IMR-90 (cell line): Measurements from ENCODE around the gene CELSR1. TPM values are rescaled to one million over a fixed set of nuclear protein-coding genes. Genes with fewer than 3 reads are reported as not detected.
A peak's percentile ranks its signal among the peaks of the same experiment; 100 is the strongest.

Experiments
- ATAC-seq: fragments of 200-7000 bp; cut with Tn5 transposase; 2 replicates; pipeline ENCODE4 v1.9.1; 2020; ENCODE audit warnings: low read depth, mild to moderate bottlenecking, moderate library complexity
- BruUV-seq: library from RNA; stranded (reverse); fragments of 400-500 nt; replicated peaks from 2 replicates; lab custom pipeline; 2021; lab: Mats Ljungman, UMichigan
- CTCF ChIA-PET: fragments of 300-600 bp; formaldehyde crosslinking; extraction: SDS; loops from one replicate; lab custom pipeline; 2021; ENCODE audit warnings: antibody characterized with exemption; lab: Yijun Ruan, JAX
- POLR2A ChIA-PET: fragments of 300-600 bp; sonication (Branson Sonifier 250); formaldehyde crosslinking; loops from one replicate; lab custom pipeline; 2022; ENCODE audit warnings: antibody characterized with exemption; ENCODE audit not compliant: unreplicated experiment; lab: Charles Lee
- DNase-seq: peaks from one replicate; pipeline ENCODE4 v3.0.0; 2013
- H2AFZ ChIP-seq: replicated peaks from 2 replicates; pipeline ENCODE3; 2013; ENCODE audit warnings: low read length, mild to moderate bottlenecking; ENCODE audit not compliant: poor library complexity
- H2AK5ac ChIP-seq: 2 replicates; pipeline ENCODE4 v1.6.1; 2013; ENCODE audit warnings: low read depth, low read length, inconsistent platforms
- H2AK9ac ChIP-seq: replicated peaks from 2 replicates; pipeline ENCODE3; 2013; ENCODE audit warnings: mild to moderate bottlenecking, low read depth, low read length, moderate library complexity; ENCODE audit not compliant: poor library complexity
- H2BK120ac ChIP-seq: 2 replicates; pipeline ENCODE4 v1.6.1; 2013; ENCODE audit warnings: low read depth, low read length, inconsistent platforms
- H2BK15ac ChIP-seq: 3 replicates; pipeline ENCODE4 v1.6.1; 2013; ENCODE audit warnings: low read depth, low read length, inconsistent platforms
- H2BK20ac ChIP-seq: 2 replicates; pipeline ENCODE4 v1.6.1; 2013; ENCODE audit warnings: low read depth, mild to moderate bottlenecking, inconsistent platforms, low read length, moderate library complexity
- H2BK5ac ChIP-seq: 2 replicates; pipeline ENCODE4 v1.6.1; 2013; ENCODE audit warnings: mild to moderate bottlenecking, low read depth, low read length, inconsistent platforms; ENCODE audit not compliant: poor library complexity, severe bottlenecking
- H3K14ac ChIP-seq: replicated peaks from 2 replicates; pipeline ENCODE4 v1.6.1; 2013; ENCODE audit warnings: low read depth, low read length, inconsistent platforms
- H3K18ac ChIP-seq: 2 replicates; pipeline ENCODE4 v1.6.1; 2013; ENCODE audit warnings: low read depth, low read length, control low read depth
- H3K23ac ChIP-seq: 2 replicates; pipeline ENCODE4 v1.6.1; 2013; ENCODE audit warnings: low read depth, low read length, inconsistent platforms
- H3K27ac ChIP-seq: 2 replicates; pipeline ENCODE4 v1.5.1; 2013; ENCODE audit warnings: mild to moderate bottlenecking, control low read depth, low read length; ENCODE audit not compliant: insufficient read depth
- H3K27me3 ChIP-seq: 2 replicates; pipeline ENCODE4 v1.6.1; 2013; ENCODE audit warnings: low read length; ENCODE audit not compliant: control insufficient read depth, insufficient read depth
- H3K36me3 ChIP-seq: 2 replicates; pipeline ENCODE4 v1.6.1; 2013; ENCODE audit warnings: low read length, mixed read lengths; ENCODE audit not compliant: control insufficient read depth, insufficient read depth
- H3K4ac ChIP-seq: 2 replicates; pipeline ENCODE4 v1.6.1; 2013; ENCODE audit warnings: low read depth, low read length, inconsistent platforms
- H3K4me1 ChIP-seq: 2 replicates; pipeline ENCODE4 v1.6.1; 2013; ENCODE audit warnings: low read length, mixed read lengths; ENCODE audit not compliant: control insufficient read depth, insufficient read depth
- H3K4me2 ChIP-seq: 2 replicates; pipeline ENCODE4 v1.6.1; 2013; ENCODE audit warnings: low read depth, mild to moderate bottlenecking, control low read depth, low read length, moderate library complexity
- H3K4me3 ChIP-seq: 2 replicates; pipeline ENCODE4 v1.5.1; 2013; ENCODE audit warnings: low read depth, mild to moderate bottlenecking, control low read depth, low read length, moderate library complexity; ENCODE audit not compliant: insufficient read depth
- H3K56ac ChIP-seq: 2 replicates; pipeline ENCODE4 v1.6.1; 2013; ENCODE audit warnings: low read length, inconsistent platforms; ENCODE audit not compliant: insufficient read depth; ENCODE audit errors: extremely low read depth
- H3K79me1 ChIP-seq, 2 experiments: 2 replicates each; pipeline ENCODE4 v1.6.1; 2013; ENCODE audit warnings: low read length in 2 of 2, inconsistent platforms in 1 of 2, low read depth in 1 of 2
- H3K9ac ChIP-seq: 2 replicates; pipeline ENCODE4 v1.6.1; 2013; ENCODE audit warnings: low read depth, low read length, control low read depth
- H3K9me1 ChIP-seq: 2 replicates; pipeline ENCODE4 v1.6.1; 2013; ENCODE audit warnings: low read length, inconsistent platforms; ENCODE audit not compliant: insufficient read depth
- H3K9me3 ChIP-seq: 2 replicates; pipeline ENCODE4 v1.6.1; 2013; ENCODE audit warnings: low read length; ENCODE audit not compliant: control insufficient read depth, insufficient read depth
- H4K20me1 ChIP-seq: 2 replicates; pipeline ENCODE4 v1.6.1; 2013; ENCODE audit warnings: low read length, inconsistent platforms; ENCODE audit not compliant: insufficient read depth
- H4K5ac ChIP-seq: 2 replicates; pipeline ENCODE4 v1.6.1; 2013; ENCODE audit warnings: mild to moderate bottlenecking, low read depth, low read length, control low read depth
- H4K8ac ChIP-seq, 2 experiments: 2 replicates each; pipeline ENCODE4 v1.6.1; 2013; ENCODE audit warnings: low read depth in 2 of 2, low read length in 2 of 2, control low read depth in 1 of 2, inconsistent platforms in 1 of 2
- H4K91ac ChIP-seq: 2 replicates; pipeline ENCODE4 v1.6.1; 2013; ENCODE audit warnings: low read depth, low read length, inconsistent platforms; ENCODE audit not compliant: insufficient read depth
- CEBPB ChIP-seq: IDR thresholded peaks from 2 replicates; pipeline ENCODE4 v1.6.1; 2012; ENCODE audit warnings: low read depth, low read length, improper control_type of control experiment
- CHD1 ChIP-seq: IDR thresholded peaks from 2 replicates; pipeline ENCODE4 v1.6.1; 2012; ENCODE audit warnings: low read depth, low read length, improper control_type of control experiment
- ELK1 ChIP-seq: fragments of 150-350 bp; IDR thresholded peaks from 2 replicates; pipeline ENCODE4 v1.6.1; 2016; ENCODE audit warnings: low read depth, mild to moderate bottlenecking, low read length, moderate library complexity, borderline replicate concordance
- FOS ChIP-seq: fragments of 150-350 bp; IDR thresholded peaks from 2 replicates; pipeline ENCODE4 v1.6.1; 2016; ENCODE audit warnings: low read depth, low read length
- MAFK ChIP-seq: IDR thresholded peaks from 2 replicates; pipeline ENCODE4 v1.6.1; 2012; ENCODE audit warnings: low read depth, low read length, improper control_type of control experiment
- MAZ ChIP-seq: IDR thresholded peaks from 2 replicates; pipeline ENCODE4 v1.6.1; 2012; ENCODE audit warnings: low read depth, mild to moderate bottlenecking, low read length, improper control_type of control experiment, moderate library complexity, borderline replicate concordance
- MXI1 ChIP-seq: IDR thresholded peaks from 2 replicates; pipeline ENCODE4 v1.6.1; 2012; ENCODE audit warnings: low read depth, mild to moderate bottlenecking, low read length, moderate library complexity, borderline replicate concordance
- NFE2L2 ChIP-seq: fragments of 150-350 bp; IDR thresholded peaks from 2 replicates; pipeline ENCODE4 v1.6.1; 2016; ENCODE audit warnings: low read depth, mild to moderate bottlenecking, low read length
- RAD21 ChIP-seq: IDR thresholded peaks from 2 replicates; pipeline ENCODE4 v1.6.1; 2012; ENCODE audit warnings: low read length, improper control_type of control experiment
- RCOR1 ChIP-seq: IDR thresholded peaks from 2 replicates; pipeline ENCODE4 v1.6.1; 2012; ENCODE audit warnings: mild to moderate bottlenecking, low read length, improper control_type of control experiment; ENCODE audit not compliant: insufficient replicate concordance
- RFX5 ChIP-seq: IDR thresholded peaks from 2 replicates; pipeline ENCODE4 v1.8.0; 2012; ENCODE audit warnings: low read depth, mild to moderate bottlenecking, low read length, moderate library complexity
- SMC3 ChIP-seq: fragments of 150-350 bp; IDR thresholded peaks from 2 replicates; pipeline ENCODE4 v1.6.1; 2016; ENCODE audit warnings: low read depth, mild to moderate bottlenecking, antibody characterized with exemption, low read length, moderate library complexity
- USF2 ChIP-seq: fragments of 150-350 bp; IDR thresholded peaks from 2 replicates; pipeline ENCODE4 v1.6.1; 2017; ENCODE audit warnings: mild to moderate bottlenecking, antibody characterized with exemption, low read length, low read depth
- WGBS, 2 experiments: methylation state at CpG; one replicate each; pipeline versions ENCODE4 v1.1.5 to v1.1.7; 2013; ENCODE audit warnings: missing lambda C conversion rate in 2 of 2; ENCODE audit not compliant: insufficient read length in 1 of 2; ENCODE audit errors: extremely low coverage in 2 of 2; 5-methylcytosine and 5-hydroxymethylcytosine counted together
- dilution Hi-C: fragments of 300-500 bp; cut with HindIII; formaldehyde crosslinking; loops from one replicate; pipeline ENCODE4 v1.14.3; 2018; ENCODE audit warnings: low sequenced_read_pairs; ENCODE audit not compliant: unreplicated experiment
- in situ Hi-C: fragments of 300-500 bp; cut with MboI; formaldehyde crosslinking; loops from 3 replicates; pipeline ENCODE4 v1.14.3; 2019; ENCODE audit warnings: low sequenced_read_pairs, inconsistent platforms, mixed read lengths
- intact Hi-C: fragments of 100-400 bp; cut with micrococcal nuclease; formaldehyde crosslinking; loops from 2 replicates; pipeline ENCODE4 v1.10.0; 2022
- polyA plus RNA-seq, 3 experiments: library from polyadenylated mRNA; depleted of rRNA; stranded (reverse); fragments of >200 nt; gene quantifications; 2 replicates each; pipeline ENCODE4 v1.2.3, GENCODE V29; 2012; ENCODE audit warnings: low replicate concordance in 1 of 3
- total RNA-seq: library from RNA; depleted of rRNA; stranded (reverse); fragments of >200 nt; gene quantifications from 2 replicates; pipeline ENCODE4 v1.2.3, GENCODE V29; 2012

The CELSR1 gene
- total and polyA plus RNA-seq, 2 of the 4 experiments (the other 2 are of a cell fraction), result 0.36 to 0.82 TPM

DNA sequence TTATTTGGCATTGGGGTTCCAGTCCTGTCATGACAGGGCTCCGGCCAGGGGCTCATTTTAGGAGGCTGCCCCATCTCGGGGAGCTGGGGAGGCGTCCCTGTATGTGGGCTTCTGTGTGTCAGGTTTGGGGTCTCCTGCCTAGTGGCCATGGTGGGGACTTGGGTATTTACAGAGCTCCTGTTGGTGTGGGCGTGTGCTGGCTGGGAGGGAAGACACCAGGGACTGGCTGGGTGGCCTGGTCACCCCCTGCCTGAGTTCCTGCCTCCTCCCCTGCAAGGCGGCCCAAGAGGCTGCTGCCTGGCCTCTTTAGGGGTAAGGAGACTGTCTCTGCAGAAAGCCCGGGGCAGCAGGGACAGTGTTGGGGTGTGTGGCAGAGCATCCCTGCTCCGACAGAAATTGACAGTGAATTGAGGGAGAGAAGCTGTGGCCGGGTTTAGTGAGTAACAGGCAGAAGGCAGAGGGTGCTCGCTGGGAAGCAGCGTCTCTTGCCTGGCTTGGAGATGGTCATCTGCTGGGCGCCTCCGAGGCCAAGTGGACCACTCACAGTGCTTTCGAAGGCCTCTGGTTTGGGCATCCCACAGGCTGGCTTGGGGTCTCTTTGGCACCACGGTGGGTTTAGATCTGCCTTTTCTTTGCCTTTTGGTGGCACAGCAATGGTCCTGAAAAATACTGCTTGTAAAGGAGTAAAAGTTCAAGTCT is 42.5 kb upstream of the CELSR1 start (continued):
- TF ChIP-seq CEBPB, result no peak

DNA sequence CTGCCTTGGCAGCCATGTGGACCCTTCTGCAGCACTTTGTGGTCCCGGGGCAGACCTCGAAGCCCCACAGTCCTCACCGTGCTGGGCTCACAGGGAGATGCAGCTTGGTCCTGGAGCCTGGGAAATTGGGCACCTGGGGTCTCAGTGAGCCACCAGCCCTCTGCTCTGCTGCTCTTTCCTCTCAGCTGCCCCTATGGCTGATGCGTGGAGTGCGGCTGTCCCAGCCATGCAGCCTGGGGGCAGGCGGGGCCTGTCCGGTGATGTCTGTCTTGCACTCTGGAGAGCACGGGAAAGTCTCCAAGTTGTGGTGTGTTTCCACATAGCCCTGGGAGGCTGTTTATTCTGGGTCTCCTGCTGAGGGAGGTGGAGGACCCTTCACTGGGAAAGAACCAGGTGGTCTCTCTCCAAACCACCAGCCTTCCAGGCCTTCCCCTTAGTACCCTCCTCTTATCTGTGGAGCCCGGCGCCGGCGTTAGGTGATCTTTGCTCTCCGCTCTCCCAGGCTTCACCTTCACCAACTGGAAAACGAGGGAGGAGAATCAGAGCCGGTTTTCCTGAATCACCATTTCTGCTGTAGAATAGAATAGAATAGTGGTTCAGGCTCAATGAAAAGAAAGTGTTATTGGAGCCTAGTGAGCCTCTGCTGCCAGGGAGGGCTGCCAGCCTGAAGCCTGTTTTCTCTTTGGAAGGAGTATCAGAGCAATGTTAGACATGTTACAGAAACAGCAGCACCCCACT is 41.6 kb upstream of the CELSR1 start:
- peak overlapping the region; percentile 69; the same call in 1 of the 2 replicates for H3K4me2 ChIP-seq
- peaks cover 20% of the 10 kb centered on the region for H4K20me1 ChIP-seq
- no peak overlapping the region; the same call in 1 of the 2 replicates for H4K5ac ChIP-seq
- intact Hi-C loops (loop anchor here (5.0 kb wide), 2 partner anchors 63 to 98 kb away; no protein-coding TSS in a partner anchor), dilution Hi-C loops (no loop called here), in situ Hi-C loops (no loop called here)
- H3K23ac ChIP-seq, result no peak overlapping the region
- no peak overlapping the region for H2BK20ac ChIP-seq
- no peak overlapping the region; the same call in 1 of the 2 replicates for H3K27ac ChIP-seq
- no peaks in the 10 kb centered on the region for H3K36me3 ChIP-seq
- H3K9ac ChIP-seq, result peak overlapping the region; percentile 26; the same call in 1 of the 2 replicates
- no peak overlapping the region for H3K14ac ChIP-seq
- no peak overlapping the region for H4K8ac ChIP-seq
- WGBS, 2 experiments, result 35% methylated on average over 2 of the region's 15 CpGs; no CpG with 5 or more reads in 1 of the 2 experiments
- no TSS peak for BruUV-seq
- H2BK5ac ChIP-seq, result no peak overlapping the region
- H3K4ac ChIP-seq, result no peak overlapping the region
- H2AK5ac ChIP-seq, result peak overlapping the region; percentile 30; the same call in 1 of the 2 replicates
- ATAC-seq (peak; percentile 41), DNase-seq (peak; percentile 40)
- H3K18ac ChIP-seq, result no peak overlapping the region
- no peak overlapping the region for H3K56ac ChIP-seq
- H3K4me3 ChIP-seq, result peak overlapping the region; percentile 5; the same call in 1 of the 2 replicates
- H2BK15ac ChIP-seq, result no peak overlapping the region
- peak overlapping the region; percentile 32; the same call in 1 of the 2 replicates for H4K91ac ChIP-seq
- no peaks in the 10 kb centered on the region for H3K9me3 ChIP-seq
- peaks cover 12 to 17% of the 10 kb centered on the region in 2 experiments; a peak in 3 of 4 replicates for H3K79me1 ChIP-seq
- H3K27me3 ChIP-seq, result peaks cover 11% of the 10 kb centered on the region; the same call in 1 of the 2 replicates
- peaks cover 16% of the 10 kb centered on the region for H3K4me1 ChIP-seq
- ChIA-PET POLR2A (no interaction called here), CTCF (interaction anchor here (0.8 kb wide), 1 partner anchor 74 kb away, joined by 3 read pairs; no protein-coding TSS in a partner anchor)
- H2AFZ ChIP-seq, result no peak overlapping the region
- H2BK120ac ChIP-seq, result no peak overlapping the region
- H2AK9ac ChIP-seq, result no peak overlapping the region
- H3K9me1 ChIP-seq, result no peaks in the 10 kb centered on the region
- TF ChIP-seq RCOR1, result no peak
- TF ChIP-seq RFX5, result no peak
- no peak for TF ChIP-seq RAD21
- TF ChIP-seq MAZ, result no peak
- no peak for TF ChIP-seq FOS
- no peak for TF ChIP-seq ELK1
- TF ChIP-seq SMC3, result no peak
- no peak for TF ChIP-seq USF2
- no peak for TF ChIP-seq NFE2L2
- no peak for TF ChIP-seq CHD1
- no peak for TF ChIP-seq MAFK
- no peak for TF ChIP-seq MXI1
